Right atrium auricular region (tissue), 2 donors: ENCODE data around the gene OTX1. TPM values are rescaled to one million over a fixed set of nuclear protein-coding genes. Genes with fewer than 3 reads are reported as not detected.

ENCODE experiments used
- DNase-seq: peaks from one replicate; pipeline ENCODE4 v3.0.0-alpha.2; 2019; ENCODE audit warnings: low spot score
- H3K27ac ChIP-seq, 2 donors: fragments of 200-600 bp; sonication (generic); 1 replicate in 1 of 2; 2 replicates in 1 of 2; pipeline ENCODE4 v1.5.1; 2016 to 2019
- H3K27me3 ChIP-seq, 2 donors: fragments of 200-600 bp; sonication (generic); one replicate each; pipeline versions ENCODE4 v1.5.1 to v1.6.0; 2017 to 2019
- H3K36me3 ChIP-seq: fragments of 200-600 bp; sonication (generic); one replicate; pipeline ENCODE4 v1.5.1; 2016
- H3K4me1 ChIP-seq, 2 donors: fragments of 200-600 bp; sonication (generic); one replicate each; pipeline versions ENCODE4 v1.5.1 to v1.6.0; 2017 to 2019
- H3K4me3 ChIP-seq, 2 donors: fragments of 200-600 bp; sonication (generic); 1 replicate in 1 of 2; 2 replicates in 1 of 2; pipeline ENCODE4 v1.5.1; 2017 to 2019; ENCODE audit warnings: mild to moderate bottlenecking in 1 of 2, moderate library complexity in 1 of 2
- H3K9me3 ChIP-seq, 2 donors: fragments of 200-600 bp; sonication (generic); one replicate each; pipeline ENCODE4 v1.5.1; 2019
- CTCF ChIP-seq, 2 donors: fragments of 200-600 bp; sonication (generic); IDR thresholded peaks; one replicate each; pipeline ENCODE4 v1.5.1; 2019; ENCODE audit warnings: antibody characterized with exemption in 2 of 2
- total RNA-seq, 2 donors: library from RNA; depleted of rRNA; stranded (reverse); fragments of >200 nt; gene quantifications; one replicate each; pipeline ENCODE4 v1.1.0, GENCODE V29; 2016

OTX1 gene
- total RNA-seq, 2 donors from 2014 or later, result not detected

- peak in 1 of 2 donors; percentile 48 for TF ChIP-seq CTCF (IDR thresholded peaks at IDR 0.05)
- DNase-seq, result no peak
- Histone ChIP-seq H3K27ac (no peak overlapping the region), H3K36me3 (no peaks in the 10 kb centered on the region), H3K27me3 (no peaks in the 10 kb centered on the region), H3K4me3 (no peak overlapping the region), H3K9me3 (no peaks in the 10 kb centered on the region), H3K4me1 (no peaks in the 10 kb centered on the region)
These were observed 27.2 kb upstream of the OTX1 start for GRCh38 chr2:63023444-63023843.

- Histone ChIP-seq H3K27ac (no peak overlapping the region), H3K4me1 (no peaks in the 10 kb centered on the region), H3K9me3 (no peaks in the 10 kb centered on the region), H3K27me3 (no peaks in the 10 kb centered on the region), H3K36me3 (no peaks in the 10 kb centered on the region), H3K4me3 (no peak overlapping the region)
- DNase-seq, result no peak
- TF ChIP-seq CTCF (IDR thresholded peaks at IDR 0.05), result no peak
These were observed 23.4 kb upstream of the OTX1 start for GRCh38 chr2:63027220-63027619.

- H3K9me3 ChIP-seq, result no peaks in the 10 kb centered on the region
- no peaks in the 10 kb centered on the region for H3K36me3 ChIP-seq
- no peak for DNase-seq
- H3K27ac ChIP-seq, result no peak overlapping the region
- no peaks in the 10 kb centered on the region for H3K27me3 ChIP-seq
- TF ChIP-seq CTCF (IDR thresholded peaks at IDR 0.05), result no peak
- no peaks in the 10 kb centered on the region for H3K4me1 ChIP-seq
- H3K4me3 ChIP-seq, result no peak overlapping the region
These were observed 21.6 kb upstream of the OTX1 start for GRCh38 chr2:63029058-63029457.

GRCh38 chr2:63034526-63034925 lies 16.1 kb upstream of the OTX1 start:
- Histone ChIP-seq H3K9me3 (no peaks in the 10 kb centered on the region), H3K27ac (no peak overlapping the region), H3K4me1 (no peaks in the 10 kb centered on the region), H3K36me3 (no peaks in the 10 kb centered on the region), H3K27me3 (no peaks in the 10 kb centered on the region), H3K4me3 (no peak overlapping the region)
- DNase-seq, result no peak
- TF ChIP-seq CTCF (IDR thresholded peaks at IDR 0.05), result no peak

- no peaks in the 10 kb centered on the region for H3K36me3 ChIP-seq
- H3K4me1 ChIP-seq, result no peaks in the 10 kb centered on the region
- DNase-seq, result no peak
- H3K27ac ChIP-seq, result no peak overlapping the region
- no peak for TF ChIP-seq CTCF (IDR thresholded peaks at IDR 0.05)
- H3K4me3 ChIP-seq, result no peak overlapping the region
- no peaks in the 10 kb centered on the region for H3K27me3 ChIP-seq
- H3K9me3 ChIP-seq, result no peaks in the 10 kb centered on the region
These were observed 15.5 kb upstream of the OTX1 start for GRCh38 chr2:63035169-63035568.

- Histone ChIP-seq H3K4me1 (no peaks in the 10 kb centered on the region), H3K27me3 (no peaks in the 10 kb centered on the region), H3K4me3 (no peak overlapping the region), H3K27ac (no peak overlapping the region), H3K36me3 (no peaks in the 10 kb centered on the region), H3K9me3 (no peaks in the 10 kb centered on the region)
- DNase-seq, result no peak
- no peak for TF ChIP-seq CTCF (IDR thresholded peaks at IDR 0.05)
These were observed 15.0 kb upstream of the OTX1 start for GRCh38 chr2:63035660-63036059.
